ENCODE measurements around the gene TMEM131. TPM values are rescaled to one million over a fixed set of nuclear protein-coding genes. Genes with fewer than 3 reads are reported as not detected.

Gene TMEM131
- total RNA-seq, 1 donor from 2014 or later: 31.4 TPM

DNA sequence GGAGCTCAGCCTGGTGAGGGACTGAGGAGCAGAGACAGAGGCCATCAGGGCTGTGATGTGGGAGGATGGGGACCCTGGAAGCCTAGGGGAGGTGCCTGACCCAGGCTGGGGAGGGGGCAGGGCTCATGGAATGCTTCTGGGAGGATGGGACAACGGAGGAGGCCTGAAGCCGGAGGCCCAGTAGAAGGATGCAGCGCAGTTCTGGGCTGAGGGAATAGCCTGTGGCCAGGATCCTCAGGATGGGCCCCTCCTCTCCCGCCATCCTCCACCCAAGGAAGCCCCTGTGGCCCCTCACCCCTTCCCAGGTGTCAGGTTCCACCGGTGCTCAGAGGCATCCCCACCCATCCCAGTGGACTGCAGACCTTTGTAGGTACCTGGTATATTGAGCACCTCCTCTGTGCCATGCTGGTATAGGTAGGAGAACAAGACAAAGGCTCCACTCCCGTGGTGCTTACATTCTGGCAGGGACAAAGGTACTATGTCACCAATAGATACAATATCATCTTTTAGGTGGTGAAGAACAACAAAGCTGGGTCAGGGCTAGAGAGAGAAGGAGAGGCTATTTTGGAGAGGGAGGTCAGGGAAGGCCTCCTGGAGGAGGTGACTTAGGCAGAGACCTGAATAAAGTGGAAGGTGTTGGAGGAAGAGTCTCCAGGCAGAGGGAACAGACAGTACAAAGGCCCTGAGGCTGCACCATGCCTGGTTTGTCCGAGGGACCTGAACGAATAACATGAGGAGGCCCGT lies 279.6 kb downstream of the TMEM131 start:
- no peak overlapping the region for H3K27ac Mint-ChIP-seq (ENCODE audit: unreplicated experiment)

DNA sequence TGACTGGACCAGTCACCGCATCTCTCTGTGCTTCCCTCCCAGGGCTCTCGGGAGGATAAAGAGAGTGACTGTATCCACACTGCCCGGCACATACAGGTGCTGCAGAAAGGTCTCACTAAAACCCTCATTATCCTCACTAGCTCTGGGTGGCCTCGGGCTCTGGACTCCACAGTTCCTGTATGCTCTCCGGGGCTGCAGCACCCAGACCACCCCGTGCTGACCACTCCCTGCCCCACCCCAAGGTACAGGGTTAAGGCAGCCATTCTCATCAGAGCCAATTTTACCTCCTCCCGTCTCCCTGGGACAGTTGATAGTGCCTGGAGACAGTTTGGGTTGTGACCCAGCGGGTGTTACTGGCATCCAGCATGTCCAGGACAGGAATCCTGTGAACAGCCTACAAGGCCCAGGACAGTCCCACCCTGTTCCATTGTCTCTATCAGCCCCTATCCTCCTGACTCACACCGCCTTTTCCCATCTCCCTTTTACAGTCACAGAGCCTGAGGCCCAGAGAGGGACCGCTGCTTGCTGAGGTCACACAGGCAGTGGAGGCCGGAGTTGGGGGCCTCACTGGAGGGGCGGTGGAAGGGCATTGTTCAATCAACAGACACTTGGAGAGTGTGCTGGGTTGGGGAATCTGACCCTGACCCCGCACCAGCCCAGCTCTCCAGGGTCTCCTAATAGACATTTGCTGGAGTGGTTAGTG lies 280.6 kb downstream of the TMEM131 start:
- peaks cover 18% of the 10 kb centered on the region for H3K27me3 Mint-ChIP-seq (ENCODE audit: low read depth)
- no peaks in the 10 kb centered on the region for H3K9me3 Mint-ChIP-seq (ENCODE audit: low read depth)
- peak; percentile 72 for DNase-seq (ENCODE audit: low spot score)
- no peaks in the 10 kb centered on the region for H3K36me3 Mint-ChIP-seq (ENCODE audit: low read depth)
- H3K27ac Mint-ChIP-seq (ENCODE audit: unreplicated experiment): no peak overlapping the region
- H3K4me3 Mint-ChIP-seq (ENCODE audit: unreplicated experiment): no peak overlapping the region
- TF ChIP-seq, protein P1, sequence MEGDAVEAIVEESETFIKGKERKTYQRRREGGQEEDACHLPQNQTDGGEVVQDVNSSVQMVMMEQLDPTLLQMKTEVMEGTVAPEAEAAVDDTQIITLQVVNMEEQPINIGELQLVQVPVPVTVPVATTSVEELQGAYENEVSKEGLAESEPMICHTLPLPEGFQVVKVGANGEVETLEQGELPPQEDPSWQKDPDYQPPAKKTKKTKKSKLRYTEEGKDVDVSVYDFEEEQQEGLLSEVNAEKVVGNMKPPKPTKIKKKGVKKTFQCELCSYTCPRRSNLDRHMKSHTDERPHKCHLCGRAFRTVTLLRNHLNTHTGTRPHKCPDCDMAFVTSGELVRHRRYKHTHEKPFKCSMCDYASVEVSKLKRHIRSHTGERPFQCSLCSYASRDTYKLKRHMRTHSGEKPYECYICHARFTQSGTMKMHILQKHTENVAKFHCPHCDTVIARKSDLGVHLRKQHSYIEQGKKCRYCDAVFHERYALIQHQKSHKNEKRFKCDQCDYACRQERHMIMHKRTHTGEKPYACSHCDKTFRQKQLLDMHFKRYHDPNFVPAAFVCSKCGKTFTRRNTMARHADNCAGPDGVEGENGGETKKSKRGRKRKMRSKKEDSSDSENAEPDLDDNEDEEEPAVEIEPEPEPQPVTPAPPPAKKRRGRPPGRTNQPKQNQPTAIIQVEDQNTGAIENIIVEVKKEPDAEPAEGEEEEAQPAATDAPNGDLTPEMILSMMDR (IDR thresholded peaks at IDR 0.05): no peak
- H3K4me1 Mint-ChIP-seq (ENCODE audit: low read depth): peaks cover under 1% of the 10 kb centered on the region

More for the DNA sequence above, 279.6 kb downstream of the TMEM131 start:
- TF ChIP-seq, protein P1 (IDR thresholded peaks at IDR 0.05): no peak
- Mint-ChIP-seq H3K9me3 (ENCODE audit: low read depth) (no peaks in the 10 kb centered on the region), H3K4me3 (ENCODE audit: unreplicated experiment) (no peak overlapping the region), H3K27me3 (ENCODE audit: low read depth) (peaks cover 18% of the 10 kb centered on the region), H3K4me1 (ENCODE audit: low read depth) (no peaks in the 10 kb centered on the region), H3K36me3 (ENCODE audit: low read depth) (no peaks in the 10 kb centered on the region)
- DNase-seq (ENCODE audit: low spot score): peak; percentile 59

DNA sequence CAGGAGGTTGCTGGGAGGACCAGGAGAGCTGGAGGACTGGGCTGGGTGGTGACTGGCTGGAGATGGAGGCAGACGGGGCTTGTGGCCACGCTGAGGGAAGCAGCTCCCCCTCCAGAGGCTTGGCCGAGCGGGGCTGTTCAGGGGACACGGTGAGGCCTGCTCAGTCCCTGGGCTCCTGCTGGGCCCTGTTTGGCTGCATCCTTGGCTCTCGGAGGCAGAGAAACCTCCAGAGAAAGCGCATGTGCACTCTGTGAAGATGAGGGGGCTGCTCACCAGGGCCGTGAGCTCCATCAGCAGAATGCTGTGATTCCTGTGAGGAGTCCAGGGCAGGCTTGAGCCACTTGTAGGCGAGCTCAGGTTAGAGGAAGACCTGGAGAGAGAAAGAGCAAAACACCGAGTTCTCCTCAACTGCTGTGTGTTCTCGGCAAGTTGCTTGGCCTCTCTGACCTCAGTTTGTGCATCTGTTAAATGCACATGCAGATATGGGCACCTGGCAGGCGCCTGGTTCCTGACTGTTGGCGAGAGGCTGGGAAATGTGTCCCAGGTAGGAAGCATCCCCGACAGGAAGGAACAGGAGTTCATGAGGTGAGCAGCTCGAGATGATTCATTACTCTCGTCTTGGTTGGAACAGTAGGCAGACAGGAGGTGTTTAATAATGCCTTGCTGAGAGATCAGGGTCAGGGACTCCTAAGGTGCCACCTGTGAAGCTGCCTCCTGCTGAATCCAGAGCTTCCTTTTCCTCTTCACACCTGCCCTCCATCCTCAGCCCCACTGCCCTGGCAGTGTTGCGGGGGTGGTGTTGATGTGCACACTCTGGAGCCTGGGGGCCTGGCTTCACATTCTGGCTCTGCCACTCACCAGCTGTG lies 281.4 kb downstream of the TMEM131 start:
- Mint-ChIP-seq H3K27ac (ENCODE audit: unreplicated experiment) (no peak overlapping the region), H3K4me3 (ENCODE audit: unreplicated experiment) (no peak overlapping the region), H3K4me1 (ENCODE audit: low read depth) (peaks cover 5% of the 10 kb centered on the region), H3K36me3 (ENCODE audit: low read depth) (no peaks in the 10 kb centered on the region), H3K9me3 (ENCODE audit: low read depth) (no peaks in the 10 kb centered on the region), H3K27me3 (ENCODE audit: low read depth) (peaks cover 19% of the 10 kb centered on the region)
- TF ChIP-seq, protein P1 (IDR thresholded peaks at IDR 0.05): no peak
- peak; percentile 59 for DNase-seq (ENCODE audit: low spot score)

DNA sequence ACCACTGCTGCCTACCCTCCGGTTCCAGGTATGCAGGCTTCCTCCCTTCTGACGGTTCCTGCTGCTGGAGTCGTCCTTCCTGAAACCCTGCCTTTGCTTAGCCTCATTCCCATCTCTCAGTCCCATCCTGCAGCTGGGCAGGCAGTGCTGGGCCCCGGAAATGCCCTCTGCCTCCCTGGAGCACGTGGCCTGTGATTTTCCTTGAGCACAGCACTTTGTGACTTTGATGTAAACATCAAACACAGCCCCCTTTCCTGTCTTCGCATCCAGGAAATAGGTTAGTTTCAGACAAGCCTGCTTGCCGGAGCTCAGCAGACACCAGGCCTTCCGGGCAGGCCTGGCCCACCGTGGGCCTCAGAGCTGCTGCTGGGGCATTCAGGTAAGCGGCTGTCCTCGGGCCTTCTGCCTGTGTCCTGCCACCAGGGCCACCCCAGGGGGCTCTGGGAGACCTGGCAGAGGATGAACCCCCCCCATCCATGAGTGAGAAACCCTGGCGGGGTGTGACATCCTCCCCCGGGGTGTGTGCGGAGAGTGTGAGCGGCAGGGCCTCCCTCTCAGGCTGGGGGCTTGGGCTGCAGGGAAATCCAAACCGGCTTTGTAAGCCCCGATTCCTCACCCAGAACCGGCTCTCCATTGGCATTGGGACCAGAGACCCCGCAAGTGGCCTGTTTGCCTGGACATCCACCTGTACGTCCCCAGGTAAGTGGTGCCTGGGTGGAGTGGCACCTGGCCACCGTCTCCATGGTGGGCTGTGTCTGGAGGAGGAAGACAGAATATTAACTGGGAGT lies 282.3 kb downstream of the TMEM131 start, which contains the start of gene ZAP70:
ZAP70 (plus strand) TSS at position 281 of the 788 bp plus-strand sequence. CDS start 10,461 bp downstream, outside the sequence.
- no peaks in the 10 kb centered on the region for H3K36me3 Mint-ChIP-seq (ENCODE audit: low read depth)
- TF ChIP-seq, protein P1 (IDR thresholded peaks at IDR 0.05): no peak
- no peaks in the 10 kb centered on the region for H3K9me3 Mint-ChIP-seq (ENCODE audit: low read depth)
- peaks cover 5% of the 10 kb centered on the region for H3K4me1 Mint-ChIP-seq (ENCODE audit: low read depth)
- peak; percentile 81 for DNase-seq (ENCODE audit: low spot score)
- peaks cover 13% of the 10 kb centered on the region for H3K27me3 Mint-ChIP-seq (ENCODE audit: low read depth)
- no peak within 1 kb of the TSS for H3K27ac Mint-ChIP-seq (ENCODE audit: unreplicated experiment)
- no peak within 1 kb of the TSS for H3K4me3 Mint-ChIP-seq (ENCODE audit: unreplicated experiment)

Data from chondrocyte (in vitro differentiated cells).